ENCODE data around the gene GUK1.

Gene GUK1

DNA sequence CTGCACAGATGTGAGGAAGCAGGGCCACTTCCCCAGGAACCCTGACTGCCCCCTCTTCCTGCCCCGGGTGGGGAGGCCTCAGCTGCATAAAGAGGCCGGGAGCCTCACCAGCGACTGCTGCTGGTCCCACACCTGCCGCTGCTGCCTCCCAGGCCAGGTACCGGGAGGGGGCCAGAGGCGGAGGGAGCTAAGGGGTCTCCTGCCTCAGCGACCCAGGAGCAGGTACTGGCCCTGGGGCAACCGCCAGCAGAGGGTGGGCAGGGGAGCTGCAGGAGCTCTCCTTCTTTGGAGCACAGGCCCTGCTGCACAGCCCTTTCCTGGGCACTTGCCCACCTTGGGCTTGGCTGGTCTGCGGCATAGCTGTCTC, 16.4 kb downstream of the GUK1 start:
- no peak for DNase-seq (ENCODE audit: low read depth)
- TF ChIP-seq, protein P1, sequence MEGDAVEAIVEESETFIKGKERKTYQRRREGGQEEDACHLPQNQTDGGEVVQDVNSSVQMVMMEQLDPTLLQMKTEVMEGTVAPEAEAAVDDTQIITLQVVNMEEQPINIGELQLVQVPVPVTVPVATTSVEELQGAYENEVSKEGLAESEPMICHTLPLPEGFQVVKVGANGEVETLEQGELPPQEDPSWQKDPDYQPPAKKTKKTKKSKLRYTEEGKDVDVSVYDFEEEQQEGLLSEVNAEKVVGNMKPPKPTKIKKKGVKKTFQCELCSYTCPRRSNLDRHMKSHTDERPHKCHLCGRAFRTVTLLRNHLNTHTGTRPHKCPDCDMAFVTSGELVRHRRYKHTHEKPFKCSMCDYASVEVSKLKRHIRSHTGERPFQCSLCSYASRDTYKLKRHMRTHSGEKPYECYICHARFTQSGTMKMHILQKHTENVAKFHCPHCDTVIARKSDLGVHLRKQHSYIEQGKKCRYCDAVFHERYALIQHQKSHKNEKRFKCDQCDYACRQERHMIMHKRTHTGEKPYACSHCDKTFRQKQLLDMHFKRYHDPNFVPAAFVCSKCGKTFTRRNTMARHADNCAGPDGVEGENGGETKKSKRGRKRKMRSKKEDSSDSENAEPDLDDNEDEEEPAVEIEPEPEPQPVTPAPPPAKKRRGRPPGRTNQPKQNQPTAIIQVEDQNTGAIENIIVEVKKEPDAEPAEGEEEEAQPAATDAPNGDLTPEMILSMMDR (conservative IDR thresholded peaks at IDR 0.05; ENCODE audit: low read depth, low read length), result no peak
- no peak overlapping the region for H3K4me3 ChIP-seq (ENCODE audit: low read length)

DNA sequence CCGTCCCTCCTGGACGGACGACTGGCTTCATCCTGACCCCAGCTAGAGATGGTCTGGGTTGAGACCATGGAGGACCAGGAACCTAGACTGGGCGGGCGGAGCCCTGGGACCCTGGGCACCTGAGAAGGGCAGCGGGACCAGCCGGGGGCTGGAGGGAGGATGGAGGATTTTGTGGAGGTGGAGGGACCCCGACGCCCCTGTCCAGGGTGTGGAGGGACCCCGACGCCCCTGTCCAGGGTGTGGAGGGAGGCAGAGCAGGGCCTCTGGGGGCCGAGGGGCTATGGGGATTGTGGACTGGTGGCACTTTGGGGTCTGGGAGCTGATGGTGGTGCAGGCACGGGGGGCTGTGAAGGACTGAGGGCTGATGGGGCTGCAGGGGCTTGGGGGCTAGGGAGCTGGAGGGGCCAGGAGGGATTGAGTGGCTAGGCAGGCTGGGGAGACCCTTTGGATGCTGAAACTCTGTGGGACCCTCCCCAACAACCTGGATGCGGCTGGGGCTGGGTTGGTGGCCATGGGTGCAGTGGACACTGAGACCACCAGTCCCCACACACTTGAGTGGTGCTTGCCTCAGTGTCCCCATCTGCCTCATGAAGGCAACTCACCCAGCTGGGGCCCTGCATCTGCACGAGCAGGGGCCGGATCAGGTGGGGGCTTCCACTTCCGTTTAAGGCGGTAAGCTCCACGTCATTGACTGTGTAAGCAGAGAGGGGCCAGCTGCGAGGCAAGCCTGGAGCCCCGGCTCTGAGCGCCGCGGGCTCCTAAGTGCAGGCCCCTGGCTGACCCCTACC, 17.1 kb downstream of the GUK1 start:
- TF ChIP-seq, protein P1 (conservative IDR thresholded peaks at IDR 0.05; ENCODE audit: low read depth, low read length), result no peak
- H3K4me3 ChIP-seq (ENCODE audit: low read length), result no peak overlapping the region
- no peak for DNase-seq (ENCODE audit: low read depth)

DNA sequence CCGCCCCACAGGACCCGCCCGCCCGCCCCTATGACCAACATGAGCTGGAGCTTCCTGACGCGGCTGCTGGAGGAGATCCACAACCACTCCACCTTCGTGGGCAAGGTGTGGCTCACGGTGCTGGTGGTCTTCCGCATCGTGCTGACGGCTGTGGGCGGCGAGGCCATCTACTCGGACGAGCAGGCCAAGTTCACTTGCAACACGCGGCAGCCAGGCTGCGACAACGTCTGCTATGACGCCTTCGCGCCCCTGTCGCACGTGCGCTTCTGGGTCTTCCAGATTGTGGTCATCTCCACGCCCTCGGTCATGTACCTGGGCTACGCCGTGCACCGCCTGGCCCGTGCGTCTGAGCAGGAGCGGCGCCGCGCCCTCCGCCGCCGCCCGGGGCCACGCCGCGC, 17.6 kb downstream of the GUK1 start:
- DNase-seq (ENCODE audit: low read depth), result no peak
- no peak overlapping the region for H3K4me3 ChIP-seq (ENCODE audit: low read length)
- TF ChIP-seq, protein P1 (conservative IDR thresholded peaks at IDR 0.05; ENCODE audit: low read depth, low read length), result no peak

DNA sequence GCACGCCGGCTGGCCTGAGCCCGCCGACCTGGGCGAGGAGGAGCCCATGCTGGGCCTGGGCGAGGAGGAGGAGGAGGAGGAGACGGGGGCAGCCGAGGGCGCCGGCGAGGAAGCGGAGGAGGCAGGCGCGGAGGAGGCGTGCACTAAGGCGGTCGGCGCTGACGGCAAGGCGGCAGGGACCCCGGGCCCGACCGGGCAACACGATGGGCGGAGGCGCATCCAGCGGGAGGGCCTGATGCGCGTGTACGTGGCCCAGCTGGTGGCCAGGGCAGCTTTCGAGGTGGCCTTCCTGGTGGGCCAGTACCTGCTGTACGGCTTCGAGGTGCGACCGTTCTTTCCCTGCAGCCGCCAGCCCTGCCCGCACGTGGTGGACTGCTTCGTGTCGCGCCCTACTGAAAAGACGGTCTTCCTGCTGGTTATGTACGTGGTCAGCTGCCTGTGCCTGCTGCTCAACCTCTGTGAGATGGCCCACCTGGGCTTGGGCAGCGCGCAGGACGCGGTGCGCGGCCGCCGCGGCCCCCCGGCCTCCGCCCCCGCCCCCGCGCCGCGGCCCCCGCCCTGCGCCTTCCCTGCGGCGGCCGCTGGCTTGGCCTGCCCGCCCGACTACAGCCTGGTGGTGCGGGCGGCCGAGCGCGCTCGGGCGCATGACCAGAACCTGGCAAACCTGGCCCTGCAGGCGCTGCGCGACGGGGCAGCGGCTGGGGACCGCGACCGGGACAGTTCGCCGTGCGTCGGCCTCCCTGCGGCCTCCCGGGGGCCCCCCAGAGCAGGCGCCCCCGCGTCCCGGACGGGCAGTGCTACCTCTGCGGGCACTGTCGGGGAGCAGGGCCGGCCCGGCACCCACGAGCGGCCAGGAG, 18.3 kb downstream of the GUK1 start:
- TF ChIP-seq, protein P1 (conservative IDR thresholded peaks at IDR 0.05; ENCODE audit: low read depth, low read length), result no peak

DNA sequence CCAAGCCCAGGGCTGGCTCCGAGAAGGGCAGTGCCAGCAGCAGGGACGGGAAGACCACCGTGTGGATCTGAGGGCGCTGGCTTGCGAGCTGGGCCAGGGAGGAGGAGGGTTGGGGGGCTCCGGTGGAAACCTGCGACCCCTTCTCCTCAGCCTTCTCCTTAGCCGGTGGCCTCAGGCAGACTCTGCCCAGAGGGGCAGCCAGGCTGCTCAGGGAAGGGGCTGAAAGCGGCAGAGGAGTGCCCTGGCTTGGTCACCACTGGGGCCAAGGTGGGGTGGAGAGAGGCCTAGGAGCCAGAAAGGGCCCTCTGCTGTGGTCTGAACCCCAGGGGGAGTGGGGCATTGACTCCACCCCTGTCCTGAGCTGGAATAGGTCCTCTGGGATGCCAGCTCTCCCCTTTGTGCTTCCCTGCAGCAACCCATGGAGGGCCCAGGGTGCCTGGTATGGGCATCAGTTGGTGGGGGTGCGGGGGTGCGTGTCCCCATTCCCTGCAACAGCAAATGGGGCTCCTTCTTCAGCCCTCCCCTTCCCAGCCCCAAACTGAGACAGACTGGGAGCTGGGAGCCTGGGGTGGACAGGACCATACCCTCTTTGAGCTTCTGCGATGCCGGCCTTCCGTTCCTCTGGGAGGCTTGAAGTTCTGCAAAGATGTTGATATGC, 19.1 kb downstream of the GUK1 start:
- DNase-seq (ENCODE audit: low read depth), result no peak
- TF ChIP-seq, protein P1 (conservative IDR thresholded peaks at IDR 0.05; ENCODE audit: low read depth, low read length), result no peak
- no peak overlapping the region for H3K4me3 ChIP-seq (ENCODE audit: low read length)

More for the DNA sequence above, 18.3 kb downstream of the GUK1 start:
- DNase-seq (ENCODE audit: low read depth), result no peak
- H3K4me3 ChIP-seq (ENCODE audit: low read length), result no peak overlapping the region

DNA sequence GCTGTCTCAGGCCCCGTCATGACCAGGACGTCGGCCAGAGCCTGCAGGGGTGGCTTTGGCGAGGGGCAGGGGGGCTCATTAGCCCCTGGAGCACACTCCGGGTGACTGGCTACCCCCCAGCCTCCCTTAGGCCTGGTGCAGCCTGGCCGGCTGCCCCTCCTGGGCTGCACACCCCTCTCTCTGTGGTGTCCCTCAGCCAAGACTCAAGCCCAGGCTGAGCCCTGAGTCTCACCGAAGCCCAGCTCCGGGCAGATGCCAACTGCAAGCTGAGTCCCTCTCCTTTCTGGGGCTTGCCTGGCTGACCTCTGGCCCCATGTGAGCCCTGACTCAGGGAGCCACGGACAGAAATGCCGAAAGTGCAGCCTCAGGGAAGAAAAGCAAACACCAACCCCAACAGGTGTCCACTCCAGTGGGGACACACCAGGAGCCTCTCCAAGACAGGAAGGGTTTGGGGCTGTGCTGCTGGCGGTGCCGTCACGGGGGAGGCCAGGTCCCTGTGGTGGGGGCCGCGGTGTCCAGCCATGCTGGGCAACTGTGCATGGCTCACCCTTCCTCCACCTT, 20.2 kb downstream of the GUK1 start:
- no peak for DNase-seq (ENCODE audit: low read depth)
- H3K4me3 ChIP-seq (ENCODE audit: low read length), result no peak overlapping the region
- TF ChIP-seq, protein P1 (conservative IDR thresholded peaks at IDR 0.05; ENCODE audit: low read depth, low read length), result no peak

Data from retinal pigment epithelial cell (primary cell).